SH-SY5Y (cell line): ENCODE results near the gene SEPTIN2.

Source experiments
- GATA2 ChIP-seq: IDR thresholded peaks from 2 replicates; pipeline ENCODE4 v1.6.1; 2011; ENCODE audit warnings: mild to moderate bottlenecking, low read depth, low read length
- GATA3 ChIP-seq: IDR thresholded peaks from 2 replicates; pipeline ENCODE4 v1.6.1; 2011; ENCODE audit warnings: low read depth, mild to moderate bottlenecking, low read length, moderate library complexity

GRCh38 chr2:241304039-241304670 is 11.6 kb upstream of the SEPTIN2 start:
- TF ChIP-seq GATA2, result no peak
- TF ChIP-seq GATA3, result no peak
